Sciatic nerve (tissue), 2 donors: ENCODE results near the gene GSPT2. TPM values are rescaled to one million over a fixed set of nuclear protein-coding genes. Genes with fewer than 3 reads are reported as not detected.
"Not testable (repeated sequence)": the region's sequence is repeated elsewhere in the genome, so short reads cannot be mapped to it uniquely, and the experiment has no call there.

Experiments
- ATAC-seq: fragments of 200-7000 bp; cut with Tn5 transposase; one replicate; pipeline ENCODE4 v1.9.1; 2020; ENCODE audit warnings: mild to moderate bottlenecking, moderate library complexity
- DNase-seq: peaks from one replicate; pipeline ENCODE4 v3.0.0-alpha.2; 2020; ENCODE audit warnings: low spot score
- intact Hi-C: fragments of 100-400 bp; cut with DNase I; formaldehyde crosslinking; loops from one replicate; pipeline ENCODE4 v1.14.2; 2022
- total RNA-seq: library from RNA; stranded (reverse); fragmentation: NEBNext Ultra II Directional; extraction: Animal tissue kit (Norgen Biotek cat#: 25700); gene quantifications from one replicate; pipeline ENCODE4 v1.2.1, GENCODE V29; 2021
- donor health status: DM: no; HTN: no; CAD: no.
- donor health status: DM: no; HTN: no; CAD: no.

Gene GSPT2
- 12.2 TPM for total RNA-seq

GRCh38 chrX:51743179-51743957 is at the start of gene GSPT2:
Gene GSPT2 (plus strand): TSS chrX:51743442. CDS start chrX:51743627, 185 bp downstream.
- intact Hi-C loops, result no loop called here
- DNase-seq (peak; percentile 78), ATAC-seq (peak; percentile 98)

GRCh38 chrX:51694254-51694653 is 49.0 kb upstream of the GSPT2 start:
- peak; percentile 9 for DNase-seq

GRCh38 chrX:51697397-51697796 is 45.8 kb upstream of the GSPT2 start:
- intact Hi-C loops, result no loop called here
- ATAC-seq, result no peak
- peak; percentile 4 for DNase-seq

More at GRCh38 chrX:51694254-51694653, 49.0 kb upstream of the GSPT2 start:
- intact Hi-C loops, result no loop called here
- ATAC-seq, result no peak

GRCh38 chrX:51710277-51711164 is 32.7 kb upstream of the GSPT2 start, which contains the start of gene CENPVL1:
Gene CENPVL1 (plus strand): TSS chrX:51710512. CDS start chrX:51710512, 0 bp downstream.
- intact Hi-C loops, DNase-seq, ATAC-seq: not testable (repeated sequence)

GRCh38 chrX:51712943-51713647 is 30.1 kb upstream of the GSPT2 start:
- DNase-seq, intact Hi-C loops, ATAC-seq: not testable (repeated sequence)

GRCh38 chrX:51728202-51728601 is 15.0 kb upstream of the GSPT2 start:
- no peak for ATAC-seq
- intact Hi-C loops, result no loop called here
- no peak for DNase-seq

GRCh38 chrX:51737091-51737490 is 6.2 kb upstream of the GSPT2 start:
- ATAC-seq (no peak), DNase-seq (no peak)
- intact Hi-C loops, result no loop called here

- intact Hi-C loops, result no loop called here
- DNase-seq (no peak), ATAC-seq (no peak)
Measured at GRCh38 chrX:51742586-51742985, 656 bp upstream of the GSPT2 start.

- no peak for DNase-seq
- no peak for ATAC-seq
- intact Hi-C loops, result no loop called here
Measured at GRCh38 chrX:51747671-51748070, 4.4 kb downstream of the GSPT2 start.

- no peak for ATAC-seq
- DNase-seq, result no peak
- intact Hi-C loops, result no loop called here
Measured at GRCh38 chrX:51759055-51759839, 16.0 kb downstream of the GSPT2 start.

- no peak for DNase-seq
- intact Hi-C loops, result no loop called here
- ATAC-seq, result no peak
Measured at GRCh38 chrX:51760657-51761056, 17.4 kb downstream of the GSPT2 start.

- DNase-seq, result no peak
- intact Hi-C loops, result no loop called here
- ATAC-seq, result no peak
Measured at GRCh38 chrX:51766546-51766945, 23.3 kb downstream of the GSPT2 start.

GRCh38 chrX:51776851-51777250 is 33.6 kb downstream of the GSPT2 start:
- DNase-seq (no peak), ATAC-seq (no peak)
- intact Hi-C loops, result no loop called here

- ATAC-seq (no peak), DNase-seq (no peak)
- intact Hi-C loops, result no loop called here
Measured at GRCh38 chrX:51779306-51779705, 36.1 kb downstream of the GSPT2 start.

GRCh38 chrX:51795136-51795535 is 51.9 kb downstream of the GSPT2 start:
- DNase-seq (no peak), ATAC-seq (no peak)
- intact Hi-C loops, result no loop called here
